ENCODE results near the gene CEP85.

- TF ChIP-seq, protein P1, sequence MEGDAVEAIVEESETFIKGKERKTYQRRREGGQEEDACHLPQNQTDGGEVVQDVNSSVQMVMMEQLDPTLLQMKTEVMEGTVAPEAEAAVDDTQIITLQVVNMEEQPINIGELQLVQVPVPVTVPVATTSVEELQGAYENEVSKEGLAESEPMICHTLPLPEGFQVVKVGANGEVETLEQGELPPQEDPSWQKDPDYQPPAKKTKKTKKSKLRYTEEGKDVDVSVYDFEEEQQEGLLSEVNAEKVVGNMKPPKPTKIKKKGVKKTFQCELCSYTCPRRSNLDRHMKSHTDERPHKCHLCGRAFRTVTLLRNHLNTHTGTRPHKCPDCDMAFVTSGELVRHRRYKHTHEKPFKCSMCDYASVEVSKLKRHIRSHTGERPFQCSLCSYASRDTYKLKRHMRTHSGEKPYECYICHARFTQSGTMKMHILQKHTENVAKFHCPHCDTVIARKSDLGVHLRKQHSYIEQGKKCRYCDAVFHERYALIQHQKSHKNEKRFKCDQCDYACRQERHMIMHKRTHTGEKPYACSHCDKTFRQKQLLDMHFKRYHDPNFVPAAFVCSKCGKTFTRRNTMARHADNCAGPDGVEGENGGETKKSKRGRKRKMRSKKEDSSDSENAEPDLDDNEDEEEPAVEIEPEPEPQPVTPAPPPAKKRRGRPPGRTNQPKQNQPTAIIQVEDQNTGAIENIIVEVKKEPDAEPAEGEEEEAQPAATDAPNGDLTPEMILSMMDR (IDR thresholded peaks at IDR 0.05; ENCODE audit: low read depth, low read length) = no peak
- TF ChIP-seq EZH2phosphoT487 (IDR thresholded peaks at IDR 0.05; ENCODE audit: low read depth) = no peak
Measured at GRCh38 chr1:26184883-26185282, 49.1 kb upstream of the CEP85 start.

All from OCI-LY3 (cell line).